SH-SY5Y (cell line): Measurements from ENCODE around the gene GDPGP1.

Experiments
- GATA2 ChIP-seq: IDR thresholded peaks from 2 replicates; pipeline ENCODE4 v1.6.1; 2011; ENCODE audit warnings: mild to moderate bottlenecking, low read depth, low read length
- GATA3 ChIP-seq: IDR thresholded peaks from 2 replicates; pipeline ENCODE4 v1.6.1; 2011; ENCODE audit warnings: low read depth, mild to moderate bottlenecking, low read length, moderate library complexity

DNA sequence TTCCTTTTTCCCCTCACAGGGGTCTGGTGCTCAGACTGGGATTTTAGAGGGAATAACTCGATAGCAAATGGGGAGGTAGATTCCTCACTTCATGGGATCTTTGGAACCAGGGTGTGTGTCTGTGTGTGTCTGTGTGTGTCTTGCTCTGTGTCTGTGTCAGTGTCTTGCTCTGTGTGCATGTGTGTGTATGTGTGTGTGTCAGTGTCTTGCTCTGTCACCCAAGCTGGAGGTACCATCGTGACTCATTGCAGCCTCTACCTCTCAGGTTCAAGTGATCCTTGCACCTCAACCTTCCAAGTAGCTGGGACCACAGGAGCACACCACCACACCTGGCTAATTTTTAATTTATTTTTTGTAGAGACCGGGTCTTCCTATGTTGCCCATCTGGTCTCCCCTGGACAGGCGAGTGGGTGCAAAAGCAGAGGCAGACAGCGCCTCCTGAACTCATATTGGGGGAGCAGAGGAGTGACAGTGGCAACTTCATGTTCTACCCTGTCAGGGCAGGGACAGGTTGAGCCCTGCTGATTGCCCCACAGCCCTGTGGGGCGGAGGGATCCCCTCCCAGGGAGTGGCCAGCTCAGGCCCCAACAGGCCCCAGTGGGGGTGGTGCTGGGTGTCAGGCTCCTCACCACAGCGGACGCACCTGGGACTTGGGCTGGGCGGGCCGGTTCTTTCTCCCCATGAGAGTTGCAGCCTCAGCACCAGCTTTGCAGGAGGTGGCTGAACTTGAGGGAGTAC is 43.2 kb upstream of the GDPGP1 start:
- TF ChIP-seq GATA3 (no peak), GATA2 (no peak)
